ENCODE results near the gene GTF3C1. TPM values are rescaled to one million over a fixed set of nuclear protein-coding genes. Genes with fewer than 3 reads are reported as not detected.

The GTF3C1 gene
- total and polyA plus RNA-seq, 2 experiments from 2014 or later = 82.9 to 162 TPM

- Histone ChIP-seq H3K4me1 (ENCODE audit: low read depth) (peaks cover 24% of the 10 kb centered on the region), H3K27me3 (no peaks in the 10 kb centered on the region), H3K9me3 (ENCODE audit: low read depth) (no peaks in the 10 kb centered on the region), H3K27ac (peak overlapping the region; percentile 57), H3K36me3 (peaks cover 5% of the 10 kb centered on the region), H3K4me3 (no peak overlapping the region)
- DNase-seq (ENCODE audit: low read depth in 1 of 2, low spot score in 1 of 2) = no peak
- TF ChIP-seq CTCF (IDR thresholded peaks at IDR 0.05; ENCODE audit: low read depth, low read length) = no peak
These were observed 32.0 kb downstream of the GTF3C1 start for GRCh38 chr16:27517664-27518063.

- TF ChIP-seq CTCF (IDR thresholded peaks at IDR 0.05; ENCODE audit: low read depth, low read length) = no peak
- Histone ChIP-seq H3K27ac (peak overlapping the region; percentile 57), H3K36me3 (peaks cover 9% of the 10 kb centered on the region), H3K27me3 (no peaks in the 10 kb centered on the region), H3K4me1 (ENCODE audit: low read depth) (peaks cover 11% of the 10 kb centered on the region), H3K4me3 (no peak overlapping the region), H3K9me3 (ENCODE audit: low read depth) (no peaks in the 10 kb centered on the region)
- no peak for DNase-seq (ENCODE audit: low read depth in 1 of 2, low spot score in 1 of 2)
These were observed 33.3 kb downstream of the GTF3C1 start for GRCh38 chr16:27516365-27516764.

- Histone ChIP-seq H3K4me1 (ENCODE audit: low read depth) (peaks cover 8% of the 10 kb centered on the region), H3K27ac (peak overlapping the region; percentile 57), H3K27me3 (no peaks in the 10 kb centered on the region), H3K4me3 (no peak overlapping the region), H3K9me3 (ENCODE audit: low read depth) (no peaks in the 10 kb centered on the region), H3K36me3 (peaks cover 13% of the 10 kb centered on the region)
- peak; percentile 73 for TF ChIP-seq CTCF (IDR thresholded peaks at IDR 0.05; ENCODE audit: low read depth, low read length)
- peak; percentile 28 to 32 for DNase-seq (ENCODE audit: low read depth in 1 of 2, low spot score in 1 of 2)
These were observed 33.8 kb downstream of the GTF3C1 start for GRCh38 chr16:27515874-27516353.

GRCh38 chr16:27514806-27515205 is 34.9 kb downstream of the GTF3C1 start:
- Histone ChIP-seq H3K36me3 (peaks cover 21% of the 10 kb centered on the region), H3K27ac (no peak overlapping the region), H3K4me1 (ENCODE audit: low read depth) (no peaks in the 10 kb centered on the region), H3K9me3 (ENCODE audit: low read depth) (no peaks in the 10 kb centered on the region), H3K4me3 (no peak overlapping the region), H3K27me3 (no peaks in the 10 kb centered on the region)
- DNase-seq (ENCODE audit: low read depth in 1 of 2, low spot score in 1 of 2) = no peak
- TF ChIP-seq CTCF (IDR thresholded peaks at IDR 0.05; ENCODE audit: low read depth, low read length) = no peak

- Histone ChIP-seq H3K27me3 (no peaks in the 10 kb centered on the region), H3K27ac (peak overlapping the region; percentile 23), H3K36me3 (peaks cover 30% of the 10 kb centered on the region), H3K4me1 (ENCODE audit: low read depth) (no peaks in the 10 kb centered on the region), H3K9me3 (ENCODE audit: low read depth) (no peaks in the 10 kb centered on the region), H3K4me3 (no peak overlapping the region)
- no peak for TF ChIP-seq CTCF (IDR thresholded peaks at IDR 0.05; ENCODE audit: low read depth, low read length)
- peak in 1 of 2 donors; percentile 35 for DNase-seq (ENCODE audit: low read depth in 1 of 2, low spot score in 1 of 2)
These were observed 37.9 kb downstream of the GTF3C1 start for GRCh38 chr16:27511657-27512448.

Measured in cardiac muscle cell (in vitro differentiated cells and primary cell).